H1 (cell line): ENCODE results near the gene TAMALIN. TPM values are rescaled to one million over a fixed set of nuclear protein-coding genes. Genes with fewer than 3 reads are reported as not detected.

ENCODE experiments used
- CTCF ChIA-PET: fragments of 300-600 bp; sonication (Branson Sonifier 250); formaldehyde crosslinking; loops from one replicate; lab custom pipeline; 2021; ENCODE audit not compliant: partially characterized antibody; lab: Charles Lee
- POLR2A ChIA-PET: fragments of 300-600 bp; sonication (Branson Sonifier 250); formaldehyde crosslinking; loops from one replicate; lab custom pipeline; 2021; ENCODE audit warnings: inconsistent platforms; ENCODE audit not compliant: partially characterized antibody; lab: Charles Lee
- DNase-seq, 2 experiments: peaks; one replicate each; pipeline versions ENCODE4 v3.0.0 to v3.0.0-alpha.2; 2010 to 2022; ENCODE audit warnings: low spot score in 2 of 2, low read depth in 1 of 2, mixed read lengths in 1 of 2
- FAIRE-seq: peaks from 2 replicates; lab custom pipeline; 2011; peaks lifted over from hg19 to GRCh38; lab: Jason Lieb, UNC
- H2AFZ ChIP-seq: 2 replicates; pipeline ENCODE4 v1.8.1; 2012; ENCODE audit warnings: low read length, inconsistent platforms
- H2AK5ac ChIP-seq: 2 replicates; pipeline ENCODE4 v1.6.1; 2013; ENCODE audit warnings: low read depth, low read length
- H2BK120ac ChIP-seq: replicated peaks from 2 replicates; pipeline ENCODE3; 2013; ENCODE audit warnings: low read depth, low read length, inconsistent platforms
- H2BK12ac ChIP-seq: 2 replicates; pipeline ENCODE4 v1.6.1; 2013; ENCODE audit warnings: low read depth, low read length
- H2BK15ac ChIP-seq: 2 replicates; pipeline ENCODE4 v1.6.1; 2013; ENCODE audit warnings: low read length
- H2BK20ac ChIP-seq: 2 replicates; pipeline ENCODE4 v1.6.1; 2013; ENCODE audit warnings: low read length
- H2BK5ac ChIP-seq: 2 replicates; pipeline ENCODE4 v1.6.1; 2013; ENCODE audit warnings: low read depth, low read length
- H3K14ac ChIP-seq: 2 replicates; pipeline ENCODE4 v1.6.1; 2013; ENCODE audit warnings: inconsistent platforms; ENCODE audit not compliant: insufficient read length
- H3K18ac ChIP-seq: 2 replicates; pipeline ENCODE4 v1.6.1; 2013; ENCODE audit warnings: low read length; ENCODE audit errors: extremely low read depth
- H3K23ac ChIP-seq: 2 replicates; pipeline ENCODE4 v1.6.1; 2013; ENCODE audit warnings: inconsistent platforms; ENCODE audit not compliant: insufficient read length
- H3K23me2 ChIP-seq: 2 replicates; pipeline ENCODE4 v1.6.1; 2013; ENCODE audit warnings: low read depth, low read length
- H3K27ac ChIP-seq: 2 replicates; pipeline ENCODE4 v1.6.1; 2011; ENCODE audit warnings: low read depth, low read length, inconsistent platforms
- H3K27me3 ChIP-seq, 4 experiments: replicated peaks in 1 of 4; 1 replicate in 1 of 4; 2 replicates in 3 of 4; pipeline versions ENCODE4 v1.6.1 to v1.8.1; 2011 to 2013; ENCODE audit warnings: low read length in 3 of 4, mild to moderate bottlenecking in 3 of 4, inconsistent platforms in 2 of 4, mixed read lengths in 2 of 4, moderate library complexity in 1 of 4; ENCODE audit not compliant: control insufficient read depth in 3 of 4, insufficient read depth in 3 of 4; ENCODE audit errors: extremely low read depth in 1 of 4
- H3K36me3 ChIP-seq, 4 experiments: 2 replicates each; pipeline versions ENCODE4 v1.6.1 to v1.8.1; 2011 to 2013; ENCODE audit warnings: mild to moderate bottlenecking in 4 of 4, low read length in 3 of 4, moderate library complexity in 2 of 4, control low read depth in 1 of 4, inconsistent platforms in 1 of 4; ENCODE audit not compliant: insufficient read depth in 4 of 4, control insufficient read depth in 2 of 4
- H3K4ac ChIP-seq: replicated peaks from 2 replicates; pipeline ENCODE3; 2013; ENCODE audit warnings: low read length, low read depth, mixed read lengths, inconsistent platforms; ENCODE audit not compliant: insufficient read length
- H3K4me1 ChIP-seq, 4 experiments: replicated peaks in 1 of 4; 1 replicate in 1 of 4; 2 replicates in 3 of 4; pipeline versions ENCODE4 v1.6.1 to v1.8.1; 2011 to 2013; ENCODE audit warnings: low read length in 3 of 4, inconsistent platforms in 2 of 4, mixed read lengths in 1 of 4; ENCODE audit not compliant: insufficient read depth in 4 of 4, control insufficient read depth in 3 of 4
- H3K4me2 ChIP-seq, 2 experiments: 2 replicates each; pipeline versions ENCODE4 v1.6.1 to v1.8.1; 2011 to 2013; ENCODE audit warnings: low read depth in 2 of 2, low read length in 2 of 2, control low read depth in 1 of 2, inconsistent platforms in 1 of 2, mild to moderate bottlenecking in 1 of 2; ENCODE audit not compliant: insufficient read depth in 1 of 2
- H3K4me3 ChIP-seq, 4 experiments: fragments of 200-600, 300-600 bp in 1 of 4; sonication (generic), shearing (Covaris generic), sonication (Bioruptor Twin) in 1 of 4; 2 replicates each; pipeline versions ENCODE4 v1.5.1 to v1.8.1; 2011 to 2016; ENCODE audit warnings: low read length in 4 of 4, low read depth in 3 of 4, control low read depth in 2 of 4, inconsistent platforms in 2 of 4, mild to moderate bottlenecking in 2 of 4, mixed read lengths in 1 of 4, moderate library complexity in 1 of 4; ENCODE audit not compliant: insufficient read depth in 2 of 4; ENCODE audit errors: extremely low read depth in 1 of 4
- H3K56ac ChIP-seq: replicated peaks from 2 replicates; pipeline ENCODE3; 2013; ENCODE audit warnings: low read depth, mild to moderate bottlenecking, mixed read lengths, low read length, inconsistent platforms; ENCODE audit not compliant: insufficient read length
- H3K79me1 ChIP-seq: 2 replicates; pipeline ENCODE4 v1.6.1; 2013; ENCODE audit warnings: low read depth, low read length, control low read depth
- H3K79me2 ChIP-seq, 2 experiments: 2 replicates each; pipeline versions ENCODE4 v1.6.1 to v1.8.1; 2012 to 2013; ENCODE audit warnings: low read length in 2 of 2, mild to moderate bottlenecking in 2 of 2, inconsistent platforms in 1 of 2; ENCODE audit not compliant: insufficient read depth in 2 of 2, control insufficient read depth in 1 of 2
- H3K9ac ChIP-seq, 4 experiments: replicated peaks in 1 of 4; 1 replicate in 1 of 4; 2 replicates in 3 of 4; pipeline versions ENCODE4 v1.6.1 to v1.8.1; 2011 to 2013; ENCODE audit warnings: low read depth in 3 of 4, low read length in 3 of 4, control low read depth in 2 of 4, mild to moderate bottlenecking in 2 of 4, moderate library complexity in 2 of 4, inconsistent platforms in 1 of 4; ENCODE audit errors: extremely low read depth in 1 of 4
- H3K9me3 ChIP-seq, 2 experiments: 2 replicates each; pipeline versions ENCODE4 v1.6.1 to v1.8.1; 2012 to 2013; ENCODE audit warnings: mild to moderate bottlenecking in 2 of 2, moderate library complexity in 2 of 2, control low read depth in 1 of 2, inconsistent platforms in 1 of 2, low read depth in 1 of 2, low read length in 1 of 2, mixed read lengths in 1 of 2; ENCODE audit not compliant: insufficient read depth in 2 of 2
- H4K20me1 ChIP-seq, 2 experiments: replicated peaks in 1 of 2; 2 replicates each; pipeline versions ENCODE3 to v1.8.1; 2011 to 2013; ENCODE audit warnings: inconsistent platforms in 2 of 2, low read length in 2 of 2, mild to moderate bottlenecking in 1 of 2; ENCODE audit not compliant: insufficient read depth in 2 of 2, control insufficient read depth in 1 of 2
- H4K5ac ChIP-seq: 2 replicates; pipeline ENCODE4 v1.6.1; 2013; ENCODE audit warnings: low read length, low read depth, mixed read lengths, inconsistent platforms; ENCODE audit not compliant: insufficient read length
- H4K8ac ChIP-seq: 2 replicates; pipeline ENCODE4 v1.8.0; 2013; ENCODE audit warnings: mild to moderate bottlenecking, moderate library complexity, low read length, inconsistent platforms; ENCODE audit not compliant: insufficient read depth; ENCODE audit errors: extremely low read depth
- H4K91ac ChIP-seq: replicated peaks from 2 replicates; pipeline ENCODE3; 2013; ENCODE audit warnings: low read length, mixed read lengths, inconsistent platforms; ENCODE audit not compliant: insufficient read length
- BACH1 ChIP-seq: IDR thresholded peaks from 2 replicates; pipeline ENCODE4 v1.6.1; 2012; ENCODE audit warnings: low read length, improper control_type of control experiment
- BRCA1 ChIP-seq: IDR thresholded peaks from 2 replicates; pipeline ENCODE4 v1.6.1; 2012; ENCODE audit warnings: low read depth, low read length, improper control_type of control experiment
- CTCF ChIP-seq, 3 experiments: IDR thresholded peaks; 1 replicate in 2 of 3; 2 replicates in 1 of 3; pipeline versions ENCODE4 v1.5.1 to v1.6.1; 2011; ENCODE audit warnings: low read length in 3 of 3, mild to moderate bottlenecking in 3 of 3, inconsistent platforms in 2 of 3, low read depth in 1 of 3, moderate library complexity in 1 of 3; ENCODE audit not compliant: insufficient read depth in 1 of 3; ENCODE audit errors: control extremely low read depth in 1 of 3
- RAD21 ChIP-seq, 2 experiments: IDR thresholded peaks in 1 of 2; conservative IDR thresholded peaks in 1 of 2; 2 replicates each; pipeline ENCODE4 v1.6.1; 2011; ENCODE audit warnings: low read depth in 2 of 2, low read length in 2 of 2, improper control_type of control experiment in 1 of 2, inconsistent platforms in 1 of 2, mild to moderate bottlenecking in 1 of 2, moderate library complexity in 1 of 2
- RNF2 ChIP-seq: fragments of 200-900, 300-1000 bp; sonication (generic); IDR thresholded peaks from 2 replicates; pipeline ENCODE4 v1.7.1; 2016; ENCODE audit warnings: borderline replicate concordance, low read depth, mild to moderate bottlenecking, antibody characterized with exemption, low read length; ENCODE audit not compliant: poor library complexity, severe bottlenecking; ENCODE audit errors: missing control alignments
- SP1 ChIP-seq: IDR thresholded peaks from 2 replicates; pipeline ENCODE4 v1.6.1; 2011; ENCODE audit warnings: low read depth, low read length
- WGBS, 2 experiments: shearing (Covaris generic) in 1 of 2; methylation state at CpG; one replicate each; pipeline versions ENCODE4 v1.1.6 to v1.1.7; 2013 to 2015; ENCODE audit warnings: low lambda C conversion rate in 2 of 2, mixed read lengths in 2 of 2, inconsistent platforms in 1 of 2, low coverage in 1 of 2, missing lambda C conversion rate in 1 of 2; ENCODE audit not compliant: insufficient replicate concordance in 2 of 2, insufficient coverage in 1 of 2, insufficient read length in 1 of 2; ENCODE audit errors: extremely low coverage in 1 of 2, missing lambda C conversion rate in 1 of 2; 5-methylcytosine and 5-hydroxymethylcytosine counted together
- polyA plus RNA-seq, 7 experiments: library from polyadenylated mRNA; depleted of rRNA in 3 of 7; stranded (reverse) in 5 of 7; unstranded in 2 of 7; fragments of >200 nt in 5 of 7; fragments of 200-250 nt in 2 of 7; gene quantifications; 1 replicate in 5 of 7; 2 replicates in 1 of 7; 4 replicates in 1 of 7; pipeline versions ENCODE4 v1.2.1 to v1.2.3, GENCODE V29; 2011 to 2013; ENCODE audit warnings: missing spikeins in 2 of 7, mixed read lengths in 2 of 7
- total RNA-seq: library from RNA; stranded (reverse); fragmentation: NEBNext Ultra II Directional; extraction: Animal tissue kit (Norgen Biotek cat#: 25700); gene quantifications from 2 replicates; pipeline ENCODE4 v1.2.1, GENCODE V29; 2021

Gene TAMALIN
- total and polyA plus RNA-seq, 2 of the 8 experiments (the other 6 are each of a cell fraction or from before 2014, with no cell fraction given): 2.6 to 4.9 TPM

GRCh38 chr12:52004042-52004648, 2.6 kb upstream of the TAMALIN start:
- ChIA-PET POLR2A (interaction anchor here (0.8 to 6.5 kb wide), 11 partner anchors 10 to 140 kb away, joined by 3 to 62 read pairs (median 4); partner anchors contain the start of gene SMIM41), CTCF (interaction anchor here (0.6 to 38.2 kb wide), 34 partner anchors 8 to 1753 kb away, joined by 3 to 1249 read pairs (median 4); partner anchors contain the start of genes ATG101, NR4A1 and SMIM41)
- Histone ChIP-seq H2AK5ac (no peak overlapping the region), H2BK20ac (no peak overlapping the region; the same call in 1 of the 2 replicates), H3K4me1 (peaks cover 0 to 16% (median 8%) of the 10 kb centered on the region in 4 experiments; a peak in 6 of 7 replicates), H2BK12ac (no peak overlapping the region), H3K79me2 (no peaks in the 10 kb centered on the region), H4K20me1 (no peaks in the 10 kb centered on the region), H2BK120ac (no peak overlapping the region), H3K18ac (no peak overlapping the region), H3K4me3 (no peak overlapping the region), H3K27ac (no peak overlapping the region), H4K5ac (no peak overlapping the region), H3K27me3 (peaks cover 19 to 47% (median 44%) of the 10 kb centered on the region in 4 experiments), H2BK5ac (no peak overlapping the region), H4K8ac (no peak overlapping the region), H3K9ac (no peak overlapping the region), H3K79me1 (no peaks in the 10 kb centered on the region), H4K91ac (no peak overlapping the region), H3K4ac (no peak overlapping the region), H3K36me3 (no peaks in the 10 kb centered on the region; a peak in 1 of 8 replicates), H3K23ac (no peak overlapping the region), H2AFZ (no peak overlapping the region), H3K9me3 (no peaks in the 10 kb centered on the region), H2BK15ac (no peak overlapping the region), H3K4me2 (no peak overlapping the region), H3K14ac (no peak overlapping the region), H3K23me2 (peaks cover 10% of the 10 kb centered on the region; the same call in 1 of the 2 replicates), H3K56ac (no peak overlapping the region)
- FAIRE-seq (no peak), DNase-seq (peak in 1 of 2 experiments; percentile 81)
- 65% methylated on average over 5 of the region's 5 CpGs; no CpG with 5 or more reads in 1 of the 2 experiments for WGBS, 2 experiments
- no peak for TF ChIP-seq RNF2
- no peak for TF ChIP-seq BRCA1
- TF ChIP-seq CTCF (IDR thresholded peaks at IDR 0.05; ENCODE audit: control extremely low read depth in 1 of 3, insufficient read depth in 1 of 3, low read depth in 1 of 3, low read length in 3 of 3): peak in 2 of 3 experiments; percentile 83 to 93; a peak in 3 of 4 replicates
- no peak for TF ChIP-seq SP1
- TF ChIP-seq BACH1: peak; percentile 7; the same call in 1 of the 2 replicates
- TF ChIP-seq RAD21 (IDR thresholded peaks at IDR 0.05 in 1 of 2, conservative IDR thresholded peaks at IDR 0.05 in 1 of 2; ENCODE audit: low read depth in 2 of 2, low read length in 2 of 2): peak; percentile 91 to 95
